GM19372 (cell line): ENCODE results near the gene CDC42BPB.
A peak's percentile ranks its signal among the peaks of the same experiment; 100 is the strongest.

Source experiments
- ATAC-seq: cut with Tn5 transposase; IDR thresholded peaks from one replicate; pipeline ENCODE4 v1.9.1; 2021; ENCODE audit warnings: mild to moderate bottlenecking, low read depth, moderate library complexity; ENCODE audit not compliant: unreplicated experiment

CDC42BPB gene

DNA sequence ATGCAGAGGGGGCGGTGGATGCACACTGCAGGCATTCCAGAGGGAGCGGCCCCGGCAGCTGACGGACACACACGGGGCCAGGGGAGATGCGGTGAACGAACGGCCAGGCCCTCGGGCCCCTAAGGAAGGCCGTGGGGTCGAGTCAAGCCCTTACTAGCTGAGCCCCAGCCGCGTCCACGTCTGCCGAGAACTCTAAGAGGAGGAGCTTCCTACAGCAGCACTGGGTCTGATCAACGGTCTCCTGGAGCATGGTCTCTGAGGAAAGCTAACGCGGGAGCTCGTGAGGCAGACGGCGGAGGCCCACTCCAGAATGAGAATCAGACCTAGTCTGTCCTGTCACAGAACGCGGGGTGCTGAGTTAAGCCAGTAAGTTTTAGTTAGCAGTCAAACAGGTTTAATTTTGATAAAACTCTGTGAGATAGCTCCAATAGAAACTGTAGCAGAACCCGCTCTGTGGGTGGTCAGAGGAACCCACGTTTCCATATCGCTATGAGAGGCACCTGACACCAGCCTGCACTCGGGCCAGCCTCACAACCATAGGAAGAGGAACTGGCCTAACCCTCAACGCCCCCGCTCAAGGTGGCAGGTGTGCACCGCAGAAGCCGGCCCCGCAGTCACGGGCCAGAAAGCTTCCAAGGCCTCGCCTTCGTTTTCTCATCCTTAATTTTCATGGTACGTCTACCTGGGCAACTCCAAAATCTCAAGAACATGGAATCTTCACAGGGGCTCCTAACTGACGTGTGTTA, 55.5 kb downstream of the CDC42BPB start:
- ATAC-seq: no peak

DNA sequence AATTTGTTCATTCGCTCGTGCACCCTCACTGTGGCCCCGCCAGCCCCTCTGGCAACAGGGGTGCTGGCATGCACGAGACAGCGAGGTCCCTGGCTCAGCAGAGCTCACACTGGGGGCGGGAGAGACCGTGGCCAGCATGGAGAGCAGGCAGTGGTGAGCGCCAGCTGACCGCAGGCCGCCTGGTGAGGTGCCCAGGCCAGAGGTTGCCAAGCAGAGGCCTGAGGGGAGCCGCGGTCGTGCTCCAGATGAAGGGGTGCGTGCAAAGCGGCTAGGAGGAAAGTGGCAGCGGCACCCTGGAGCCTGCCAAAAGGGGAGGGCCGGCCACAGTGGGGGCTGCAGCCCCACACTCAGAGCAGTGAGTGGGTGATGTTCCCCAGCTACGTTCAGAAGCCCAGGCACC, 56.1 kb downstream of the CDC42BPB start:
- no peak for ATAC-seq

DNA sequence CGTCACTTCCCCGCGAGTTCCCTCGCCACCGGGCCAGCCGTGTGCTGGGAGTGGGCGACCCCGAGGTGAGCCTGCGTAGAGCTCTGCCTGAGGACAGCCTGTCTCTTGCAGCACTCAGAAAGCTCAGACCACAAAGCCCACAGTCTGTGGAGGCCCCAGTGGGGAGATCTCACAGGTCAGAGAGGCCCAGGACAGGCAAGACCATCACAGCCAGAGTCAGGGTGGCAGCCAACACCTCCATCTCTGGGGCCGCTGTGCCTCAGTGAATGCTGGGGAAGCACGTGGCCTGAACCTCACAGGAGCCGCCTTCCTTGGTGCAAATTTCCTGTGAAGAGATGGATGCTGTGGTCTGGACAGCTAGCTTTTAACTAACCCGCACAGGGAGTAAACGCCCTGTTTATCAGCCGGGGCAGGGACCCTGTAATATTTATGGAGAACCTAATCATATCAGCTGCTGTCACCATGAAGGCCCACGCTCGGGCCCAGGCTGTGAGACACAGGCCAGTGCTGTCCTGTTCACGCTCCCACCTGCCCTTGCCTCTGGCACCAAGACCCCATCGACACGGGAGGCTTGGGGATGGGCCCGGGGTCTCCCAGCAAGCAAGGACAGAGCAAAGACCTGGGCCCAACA, 56.9 kb downstream of the CDC42BPB start:
- ATAC-seq: no peak

DNA sequence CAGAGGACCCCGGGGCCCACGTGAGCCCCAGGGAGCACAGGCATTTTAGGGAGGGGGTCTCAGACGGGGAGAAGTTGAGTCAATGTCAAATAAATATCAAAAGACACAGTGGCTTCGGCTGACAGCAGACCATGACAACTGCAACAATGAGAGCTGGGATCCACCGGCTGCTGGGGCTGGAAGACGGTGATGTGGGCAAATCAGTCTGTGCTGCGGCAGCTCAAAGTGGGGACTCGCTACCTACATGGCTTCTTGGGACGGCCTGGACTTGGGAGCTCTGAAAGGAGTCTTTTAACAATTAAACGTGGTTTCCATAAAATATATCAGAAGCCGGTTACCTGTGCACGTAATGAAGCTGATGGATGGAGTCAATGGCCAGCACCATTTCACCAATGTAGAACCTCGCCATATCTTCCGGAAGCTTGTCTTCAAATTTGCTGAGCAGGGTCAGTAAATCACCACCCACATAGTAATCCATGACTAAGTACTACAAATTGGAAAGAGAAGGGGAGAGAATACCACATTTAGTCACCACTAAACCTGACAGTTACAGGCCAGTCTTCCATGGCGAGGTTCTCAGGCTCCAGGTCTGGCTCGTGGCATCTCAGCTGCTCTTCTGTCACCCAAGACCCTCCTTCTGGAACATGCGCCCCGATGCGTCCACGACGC, 58.0 kb downstream of the CDC42BPB start:
- ATAC-seq: no peak

DNA sequence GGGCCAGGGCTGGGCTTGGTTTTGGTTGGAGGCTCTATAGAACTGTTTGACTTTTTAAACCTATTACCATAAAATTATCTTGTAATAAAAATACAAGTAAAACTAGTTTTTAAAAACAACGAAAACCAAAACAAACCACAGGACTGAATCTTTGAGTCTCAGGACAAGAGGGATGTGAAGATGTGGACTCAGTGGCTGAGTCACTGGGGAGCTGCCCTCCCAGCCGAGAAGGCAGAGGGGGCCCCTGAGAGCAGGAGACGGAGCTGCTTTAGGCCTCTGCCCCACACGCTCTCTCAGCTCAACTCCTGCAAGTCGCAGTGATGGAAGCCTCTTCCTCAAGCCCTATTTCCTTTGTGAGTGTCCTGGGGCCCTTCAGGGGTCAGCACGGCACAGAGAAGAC, 59.0 kb downstream of the CDC42BPB start:
- no peak for ATAC-seq

DNA sequence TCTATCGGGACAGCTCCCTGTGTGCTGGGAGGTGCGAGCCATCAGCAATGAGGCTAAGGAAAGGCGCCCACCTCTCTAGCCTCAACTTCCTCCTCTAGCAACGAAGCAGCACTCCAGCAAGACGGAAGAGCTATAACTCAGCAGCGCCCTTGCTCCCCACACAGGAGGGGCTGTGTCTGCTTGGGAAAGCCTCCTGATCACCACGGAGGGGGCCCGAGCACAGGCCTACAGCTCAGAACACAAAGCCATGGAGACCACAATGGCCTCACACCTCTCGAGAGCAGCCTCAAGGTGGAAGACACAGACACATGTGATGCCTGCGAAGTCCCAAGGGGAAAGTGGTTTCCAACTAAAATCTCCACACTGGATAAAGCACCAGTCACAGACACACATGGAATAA, 60.4 kb downstream of the CDC42BPB start:
- no peak for ATAC-seq

DNA sequence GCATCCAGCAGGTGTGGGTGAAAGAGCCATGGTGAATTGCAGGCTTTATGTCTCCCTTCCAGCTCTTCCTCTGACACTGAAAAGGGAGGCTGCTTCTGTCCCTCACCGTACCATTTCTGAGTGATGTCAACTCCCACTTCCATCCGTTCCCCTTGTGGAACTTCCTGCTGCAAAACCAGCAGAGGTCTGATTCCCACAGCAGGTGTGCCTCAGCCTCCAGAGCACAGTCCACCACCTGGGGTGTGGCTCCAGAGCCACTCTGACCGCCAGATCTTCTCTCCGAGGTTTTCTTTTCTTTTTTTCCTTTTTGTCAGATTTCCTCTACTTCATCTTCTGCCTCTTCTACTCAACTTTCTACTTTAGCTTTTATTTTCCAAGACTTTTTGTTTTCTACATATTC, 62.7 kb downstream of the CDC42BPB start:
- ATAC-seq: no peak

DNA sequence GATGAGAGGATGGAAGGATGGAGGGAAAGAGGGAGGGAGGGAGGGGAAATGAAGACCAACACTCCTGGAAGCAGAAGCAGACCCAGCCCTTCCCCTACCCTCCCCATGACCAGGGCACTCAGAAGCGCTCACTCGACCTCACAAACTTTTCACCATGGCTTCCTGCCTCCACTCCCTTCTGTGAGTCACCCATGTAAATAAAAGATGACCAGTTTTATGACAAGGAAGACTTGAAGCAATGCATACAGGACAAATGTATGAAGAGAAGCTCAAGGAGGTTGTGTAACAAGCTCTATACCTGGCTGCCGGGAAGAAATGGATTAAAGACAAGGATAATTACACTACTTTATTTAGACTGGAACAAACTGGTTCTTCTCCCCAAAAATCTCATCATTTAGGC, 63.8 kb downstream of the CDC42BPB start:
- ATAC-seq: no peak

DNA sequence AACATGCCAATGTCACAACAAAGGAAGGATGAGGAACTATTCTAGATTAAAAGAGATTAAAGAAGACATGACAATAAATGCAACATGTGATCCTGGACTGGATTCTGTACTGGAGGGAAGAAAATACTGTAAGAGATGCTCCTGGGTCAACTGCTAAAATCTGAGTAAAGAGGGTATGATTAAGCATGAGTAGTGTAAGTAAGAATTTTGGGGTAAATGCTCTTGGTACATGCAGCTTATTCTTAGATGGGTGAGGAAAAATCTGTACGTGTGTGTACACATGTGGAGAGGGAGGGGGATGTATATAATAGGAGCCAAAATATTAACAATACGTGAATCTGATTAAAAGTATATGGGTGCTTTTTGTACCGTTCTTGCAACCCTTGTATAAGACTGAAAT, 66.0 kb downstream of the CDC42BPB start:
- ATAC-seq: no peak

DNA sequence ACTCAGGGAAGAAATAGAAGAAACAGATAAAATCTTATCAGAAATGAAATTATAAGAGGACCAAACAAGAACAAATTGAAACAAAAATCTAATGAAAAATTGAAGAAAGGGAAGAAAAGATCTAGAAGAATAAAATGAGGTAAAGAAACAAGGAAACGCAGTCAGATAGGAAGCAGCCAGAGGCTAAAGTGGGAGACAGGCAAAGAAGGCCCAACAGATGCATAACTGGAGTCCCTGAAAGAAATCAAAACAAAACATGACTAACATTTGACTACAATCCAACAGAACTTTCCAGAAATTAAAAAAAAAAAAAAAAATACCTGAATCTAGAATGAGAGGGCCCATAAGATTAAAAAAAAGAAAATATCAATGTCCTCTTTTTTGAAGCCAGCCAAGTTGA, 69.3 kb downstream of the CDC42BPB start:
- ATAC-seq: no peak

DNA sequence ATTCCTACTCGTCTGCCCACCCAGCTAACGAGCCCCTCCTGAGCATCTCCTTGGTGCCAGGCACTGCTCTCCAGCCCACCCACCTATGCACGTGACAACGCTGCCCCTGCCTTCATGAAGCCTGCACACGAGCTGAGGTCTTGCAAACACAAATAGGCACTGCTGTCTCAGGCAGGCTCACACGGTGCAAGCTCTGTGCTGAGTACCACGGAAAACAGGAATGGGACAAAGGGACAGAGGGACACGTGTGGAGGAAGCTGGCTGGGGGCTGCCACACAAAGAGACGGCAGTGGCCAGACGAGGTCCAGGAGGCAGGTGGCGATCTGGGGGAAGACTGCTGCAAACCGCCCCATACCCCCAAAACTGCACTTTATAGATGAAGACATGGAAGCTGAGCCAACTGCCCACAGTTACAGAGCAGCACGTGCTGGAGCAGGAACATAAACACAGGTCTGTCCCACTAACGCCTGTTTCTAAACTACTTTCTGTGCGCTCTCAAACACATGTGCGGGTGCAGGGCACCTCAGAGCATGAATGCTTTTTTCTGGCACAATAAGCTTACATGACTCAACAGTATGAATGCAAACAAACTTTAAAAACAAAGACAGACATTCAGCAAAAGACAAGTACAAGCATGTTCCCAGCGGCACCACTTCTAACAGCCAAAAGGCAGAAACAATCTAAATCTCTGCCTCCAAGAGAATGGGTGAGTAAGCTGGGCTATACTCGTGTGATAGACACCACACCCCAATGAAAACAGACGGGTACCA, 70.4 kb downstream of the CDC42BPB start:
- ATAC-seq: no peak

DNA sequence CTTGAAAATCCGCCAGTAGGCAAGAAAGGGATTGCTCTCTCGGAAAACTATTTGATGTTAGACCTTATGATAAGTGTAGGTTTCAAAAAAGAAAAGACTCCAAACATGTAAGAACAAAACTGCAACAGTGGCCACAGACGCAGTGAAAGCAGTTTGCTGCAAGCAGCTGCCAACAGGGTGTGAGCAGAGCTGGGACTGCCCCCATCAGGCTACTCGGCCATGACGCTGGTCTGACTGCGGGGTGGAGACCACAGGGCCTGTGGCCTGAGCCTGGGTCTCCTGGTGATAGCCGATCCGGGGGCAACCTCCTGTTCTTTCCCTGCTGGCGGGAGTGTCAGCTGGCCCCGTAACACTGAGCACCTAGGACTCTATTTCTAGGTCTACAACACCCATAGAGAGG, 71.7 kb downstream of the CDC42BPB start:
- ATAC-seq: peak; percentile 65

DNA sequence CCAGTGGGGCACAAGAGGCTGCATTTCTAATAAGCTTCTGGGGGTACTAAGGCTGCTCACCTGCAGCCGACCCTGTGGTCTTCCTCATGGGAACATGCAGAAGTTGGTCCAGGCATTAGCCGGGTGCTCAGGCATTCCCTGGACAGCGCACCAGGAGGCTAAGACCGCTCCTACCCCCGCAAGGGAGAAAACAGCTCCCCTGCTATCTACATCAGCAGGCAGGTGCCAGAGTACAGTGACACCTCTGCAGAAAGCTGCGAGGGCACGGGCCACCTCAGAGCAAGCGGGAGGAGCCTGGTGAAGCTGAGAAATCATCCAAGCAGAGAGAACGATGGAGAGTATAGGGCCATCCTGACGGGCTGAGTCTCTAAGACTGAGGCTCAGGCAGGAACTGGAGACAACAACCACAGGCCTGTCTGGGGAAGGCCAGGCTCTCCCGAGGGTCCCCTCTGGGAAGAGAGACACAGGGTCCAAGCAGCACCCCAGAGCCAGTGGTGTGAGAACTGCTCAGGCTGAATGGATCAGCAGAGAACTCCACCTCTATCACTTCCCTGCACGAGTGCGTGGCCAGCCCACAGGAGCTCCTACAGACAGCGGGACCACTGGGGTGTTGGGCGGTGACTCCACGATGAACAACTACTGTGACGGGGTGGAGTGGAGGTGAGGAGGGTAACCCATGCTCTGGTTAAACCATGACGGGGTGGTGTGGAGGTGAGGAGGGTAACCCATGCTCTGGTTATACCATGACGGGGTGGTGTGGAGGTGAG, 72.8 kb downstream of the CDC42BPB start:
- ATAC-seq: no peak

DNA sequence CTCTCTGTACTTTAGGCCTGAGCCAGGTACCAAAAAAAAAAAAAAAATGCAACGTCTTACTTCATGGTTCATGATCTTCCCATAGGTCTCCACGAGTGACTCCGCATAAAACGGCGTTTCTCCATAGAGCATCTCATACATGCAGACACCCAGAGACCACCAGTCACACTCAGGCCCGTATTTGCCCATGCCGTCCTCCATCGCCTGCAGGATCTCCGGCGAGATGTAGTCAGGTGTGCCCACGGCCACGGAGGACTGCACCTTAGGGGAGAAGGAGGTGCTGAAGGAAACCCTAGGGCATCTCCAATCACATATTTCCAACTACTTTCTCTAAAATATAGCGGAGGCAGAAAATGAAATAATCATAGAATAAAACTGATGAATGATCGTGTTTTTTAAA, 73.9 kb downstream of the CDC42BPB start:
- no peak for ATAC-seq

DNA sequence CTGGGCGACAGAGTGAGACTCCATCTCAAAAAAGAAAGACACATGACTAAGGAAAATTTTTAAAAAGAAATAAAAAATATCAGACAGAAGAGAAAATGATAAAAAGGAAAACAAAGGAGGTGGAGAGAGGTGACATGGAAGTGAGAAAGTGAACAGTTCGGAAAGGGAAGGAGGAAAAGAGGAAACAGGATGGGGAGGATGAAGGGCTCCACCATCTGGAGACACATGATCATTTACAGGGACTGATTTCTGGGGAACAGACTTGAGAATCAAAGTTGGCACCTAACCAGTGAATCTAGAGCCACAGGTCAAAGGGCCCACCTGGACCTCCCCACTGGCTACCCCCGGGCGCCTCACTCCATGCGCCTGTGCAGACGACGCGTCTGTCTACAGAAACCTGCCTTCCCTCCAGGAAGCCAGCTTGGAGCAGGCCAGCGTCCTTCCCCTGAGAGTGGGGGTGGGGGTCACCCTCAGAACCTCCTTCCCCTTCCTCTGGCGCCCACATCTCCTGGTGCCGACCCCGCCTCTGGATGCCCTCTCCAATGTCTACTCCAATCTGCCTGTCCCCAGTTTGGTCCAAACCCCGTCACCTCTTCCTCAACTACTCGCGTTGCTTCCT, 74.4 kb downstream of the CDC42BPB start:
- ATAC-seq: no peak

DNA sequence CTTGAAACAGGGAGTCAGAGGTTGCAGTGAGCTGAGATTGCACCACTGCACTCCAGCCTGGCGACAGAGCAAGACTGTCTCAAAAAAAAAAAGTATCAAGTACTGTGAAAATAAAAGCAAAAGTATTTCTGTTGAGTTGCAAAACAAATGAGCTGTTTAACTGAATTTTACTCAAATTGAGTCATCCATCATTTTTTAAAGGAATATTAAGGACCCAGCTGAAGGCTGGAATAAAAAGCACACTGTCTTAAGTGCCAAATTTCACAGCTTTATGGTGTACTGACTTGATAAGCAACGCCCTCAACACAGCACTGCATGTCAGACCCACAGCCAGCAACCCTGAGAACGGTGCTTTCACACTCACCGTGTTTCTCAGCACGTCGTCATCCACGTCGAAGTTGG, 76.9 kb downstream of the CDC42BPB start:
- ATAC-seq: no peak

DNA sequence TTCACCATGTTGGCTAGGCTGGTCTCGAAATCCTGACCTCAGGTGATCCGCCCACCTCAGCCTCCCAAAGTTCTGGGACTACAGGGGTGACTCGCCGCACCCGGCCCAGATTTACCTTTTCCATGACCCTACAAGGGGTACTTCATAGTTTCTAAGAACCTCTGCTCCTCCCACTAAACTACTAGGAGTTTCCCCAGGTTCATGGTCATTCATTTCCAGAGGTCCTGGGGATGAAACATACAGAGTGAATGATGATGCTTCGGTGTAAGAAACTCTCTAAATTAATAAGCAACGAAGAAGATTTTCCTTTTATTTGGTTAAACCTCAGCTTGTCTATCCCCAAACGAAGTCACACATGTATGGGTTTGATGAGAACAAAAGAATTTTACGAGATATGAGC, 77.9 kb downstream of the CDC42BPB start:
- ATAC-seq: no peak

DNA sequence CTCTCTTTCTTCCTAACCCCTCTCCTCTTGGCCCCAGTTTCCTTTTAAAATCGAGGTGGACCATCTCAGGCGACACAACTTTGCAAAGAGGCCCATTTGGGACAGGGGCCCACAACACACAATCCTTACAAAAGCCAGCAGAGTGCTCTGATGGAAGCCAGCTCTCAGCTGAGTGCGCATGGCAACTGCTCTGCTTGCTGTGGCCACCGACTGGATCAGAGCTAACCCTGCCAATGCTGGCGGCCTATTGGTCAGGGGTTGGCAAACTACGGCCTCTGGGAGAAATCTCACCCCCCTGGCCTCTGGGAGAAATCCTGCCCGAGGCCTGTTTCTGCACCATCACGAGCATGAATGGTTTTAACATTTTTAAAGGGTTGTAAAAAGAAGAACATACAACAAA, 79.9 kb downstream of the CDC42BPB start:
- no peak for ATAC-seq

DNA sequence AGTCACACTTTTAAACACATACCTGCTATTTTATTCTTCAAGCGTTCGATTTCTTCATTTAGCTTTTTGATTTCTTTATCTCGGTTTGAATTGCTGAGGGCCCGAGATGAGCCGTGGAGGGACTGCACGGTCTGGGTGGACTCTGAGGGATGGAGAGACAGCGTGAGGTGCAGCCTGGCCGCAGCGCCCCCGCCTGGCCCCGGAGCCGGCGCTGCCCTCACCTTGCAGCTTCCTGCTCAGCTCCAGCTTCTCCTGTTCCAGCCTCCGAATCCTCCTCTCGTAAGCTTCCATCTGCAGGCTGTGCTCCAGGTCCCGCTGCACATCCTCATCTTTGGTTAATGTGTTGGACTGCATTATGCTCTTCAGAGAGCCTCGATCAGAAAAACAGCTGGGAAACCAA, 81.7 kb downstream of the CDC42BPB start:
- no peak for ATAC-seq

DNA sequence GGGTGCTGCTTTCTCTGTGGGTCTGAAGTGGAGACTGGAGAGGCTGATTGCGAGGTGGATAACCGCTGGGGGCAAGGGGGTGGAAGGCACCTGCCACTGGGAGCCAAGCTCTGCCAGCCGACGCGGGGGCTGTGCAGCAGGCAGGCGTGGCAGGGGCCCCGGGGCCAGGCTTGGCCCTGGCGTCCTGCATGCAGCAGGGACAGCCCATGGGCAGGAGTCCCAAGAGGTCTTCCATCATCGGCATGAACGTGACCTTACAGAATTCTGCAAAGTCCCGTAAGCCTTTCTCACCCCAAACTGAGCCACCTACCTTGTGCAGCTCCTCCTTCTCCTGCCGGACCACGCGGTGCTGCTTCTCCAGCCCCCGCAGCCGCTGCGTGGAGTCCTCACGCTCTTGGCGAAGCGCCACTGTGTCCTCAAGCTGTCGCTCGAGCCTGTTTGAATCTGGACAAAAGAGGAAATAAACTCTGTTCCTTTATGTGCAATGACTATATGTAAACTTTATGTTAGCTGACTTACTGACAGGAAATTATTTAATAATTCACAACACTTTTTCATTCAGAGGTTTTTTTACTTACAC, 83.6 kb downstream of the CDC42BPB start:
- no peak for ATAC-seq
